Epithelial cell of proximal tubule (primary cell): Measurements from ENCODE around the gene DHRSX. TPM values are rescaled to one million over a fixed set of nuclear protein-coding genes. Genes with fewer than 3 reads are reported as not detected.
"Not testable (repeated sequence)": the region's sequence is repeated elsewhere in the genome, so short reads cannot be mapped to it uniquely, and the experiment has no call there.

ENCODE experiments used
- DNase-seq: peaks from one replicate; pipeline ENCODE4 v3.0.0-alpha.2; 2011; ENCODE audit warnings: low read depth
- H3K4me3 ChIP-seq: 2 replicates; pipeline ENCODE4 v1.5.1; 2011; ENCODE audit warnings: low read depth, mild to moderate bottlenecking, low read length
- total RNA-seq: library from RNA; depleted of rRNA; stranded (reverse); fragments of >200 nt; gene quantifications from 2 replicates; pipeline ENCODE4 v1.2.3, GENCODE V29; 2015
- TF ChIP-seq, protein P1 (sequence below): conservative IDR thresholded peaks from 2 replicates; pipeline ENCODE4 v1.5.1; 2012; ENCODE audit warnings: low read depth, mild to moderate bottlenecking, low read length

DHRSX gene
- total RNA-seq, 1 donor from 2014 or later, result 22.8 TPM

DNA sequence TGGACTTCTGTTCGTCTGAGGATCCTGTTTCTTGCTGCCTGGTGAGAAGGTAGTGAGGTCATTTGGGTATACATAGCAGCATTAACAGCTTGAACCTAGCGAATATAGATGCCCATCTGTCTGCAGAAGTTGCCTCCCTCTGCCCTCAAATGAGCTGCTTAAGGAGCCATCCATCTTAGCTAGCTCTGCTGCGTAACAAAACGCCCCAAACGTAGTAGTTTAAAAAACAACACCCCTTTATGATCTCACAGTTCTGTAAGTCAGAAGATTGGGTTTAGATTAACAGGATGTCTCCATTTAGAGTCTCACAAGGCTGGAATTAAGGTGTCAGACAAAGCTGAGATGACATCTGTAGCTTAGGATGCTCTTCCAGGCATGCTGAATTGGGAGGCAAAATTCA lies 185.3 kb downstream of the DHRSX start:
- DNase-seq, result no peak
- H3K4me3 ChIP-seq, result no peak overlapping the region
- TF ChIP-seq, protein P1, sequence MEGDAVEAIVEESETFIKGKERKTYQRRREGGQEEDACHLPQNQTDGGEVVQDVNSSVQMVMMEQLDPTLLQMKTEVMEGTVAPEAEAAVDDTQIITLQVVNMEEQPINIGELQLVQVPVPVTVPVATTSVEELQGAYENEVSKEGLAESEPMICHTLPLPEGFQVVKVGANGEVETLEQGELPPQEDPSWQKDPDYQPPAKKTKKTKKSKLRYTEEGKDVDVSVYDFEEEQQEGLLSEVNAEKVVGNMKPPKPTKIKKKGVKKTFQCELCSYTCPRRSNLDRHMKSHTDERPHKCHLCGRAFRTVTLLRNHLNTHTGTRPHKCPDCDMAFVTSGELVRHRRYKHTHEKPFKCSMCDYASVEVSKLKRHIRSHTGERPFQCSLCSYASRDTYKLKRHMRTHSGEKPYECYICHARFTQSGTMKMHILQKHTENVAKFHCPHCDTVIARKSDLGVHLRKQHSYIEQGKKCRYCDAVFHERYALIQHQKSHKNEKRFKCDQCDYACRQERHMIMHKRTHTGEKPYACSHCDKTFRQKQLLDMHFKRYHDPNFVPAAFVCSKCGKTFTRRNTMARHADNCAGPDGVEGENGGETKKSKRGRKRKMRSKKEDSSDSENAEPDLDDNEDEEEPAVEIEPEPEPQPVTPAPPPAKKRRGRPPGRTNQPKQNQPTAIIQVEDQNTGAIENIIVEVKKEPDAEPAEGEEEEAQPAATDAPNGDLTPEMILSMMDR, result no peak

DNA sequence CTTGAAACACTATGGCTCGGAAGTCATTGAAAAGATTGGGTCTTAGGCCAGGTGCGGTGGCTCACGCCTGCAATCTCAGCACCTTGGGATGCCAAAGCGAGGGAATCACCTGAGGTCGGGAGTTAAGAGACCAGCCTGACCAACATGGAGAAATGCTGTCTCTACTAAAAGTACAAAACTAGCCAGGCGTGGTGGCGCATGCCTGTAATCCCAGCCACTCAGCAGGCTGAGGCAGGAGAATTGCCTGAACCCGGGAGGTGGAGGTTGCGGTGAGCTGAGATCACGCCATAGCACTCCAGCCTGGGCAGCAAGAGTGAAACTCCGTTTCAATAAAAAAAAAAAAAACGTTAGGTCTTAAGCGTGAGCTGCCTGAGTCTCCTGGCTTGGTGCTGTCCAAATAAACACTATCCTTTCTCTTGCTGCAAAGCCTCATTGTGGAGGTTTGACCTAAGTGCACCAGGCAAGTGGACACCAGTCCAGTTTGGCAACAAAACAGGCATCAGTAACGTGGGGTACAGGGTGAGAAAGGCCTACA lies 185.9 kb downstream of the DHRSX start:
- DNase-seq, result no peak
- no peak overlapping the region for H3K4me3 ChIP-seq
- TF ChIP-seq, protein P1, result no peak

DNA sequence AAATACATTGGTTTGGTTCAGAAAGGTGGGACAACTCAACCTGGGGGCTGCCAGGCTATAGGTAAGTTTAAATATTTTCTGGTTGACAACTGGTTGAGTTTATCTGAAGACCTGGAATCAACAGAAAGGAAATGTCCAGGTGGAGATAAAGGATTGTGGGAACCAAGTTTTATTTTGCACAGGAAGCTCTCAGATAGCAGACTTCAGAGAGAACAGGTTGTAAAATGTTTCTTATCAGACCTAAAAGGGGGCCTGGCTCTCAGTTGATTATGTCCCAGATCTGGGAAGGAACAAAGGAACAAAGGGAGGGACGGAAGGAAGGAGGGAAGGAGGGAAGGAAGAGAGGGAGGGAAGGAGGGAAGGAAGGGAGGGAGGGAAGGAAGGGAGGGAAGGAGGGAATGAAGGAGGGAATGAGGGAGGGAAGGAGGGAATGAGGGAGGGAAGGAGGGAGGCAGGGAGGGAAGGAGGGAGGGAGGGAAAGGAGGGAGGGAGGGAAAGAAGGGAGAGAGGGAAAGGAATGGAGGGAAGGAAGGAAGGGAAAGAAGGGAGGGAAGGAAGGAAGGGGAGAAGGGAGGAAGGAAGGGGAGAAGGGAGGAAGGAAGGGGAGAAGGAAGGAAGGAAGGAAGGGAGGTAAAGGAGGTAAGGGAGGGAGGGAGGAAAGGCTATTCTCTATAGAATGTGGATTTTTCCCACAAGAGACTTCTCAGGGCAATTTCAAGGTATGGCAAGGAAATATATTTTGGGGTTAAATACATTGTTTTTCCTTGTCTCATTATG lies 186.7 kb downstream of the DHRSX start:
- TF ChIP-seq, protein P1, result no peak
- DNase-seq, result no peak

DNA sequence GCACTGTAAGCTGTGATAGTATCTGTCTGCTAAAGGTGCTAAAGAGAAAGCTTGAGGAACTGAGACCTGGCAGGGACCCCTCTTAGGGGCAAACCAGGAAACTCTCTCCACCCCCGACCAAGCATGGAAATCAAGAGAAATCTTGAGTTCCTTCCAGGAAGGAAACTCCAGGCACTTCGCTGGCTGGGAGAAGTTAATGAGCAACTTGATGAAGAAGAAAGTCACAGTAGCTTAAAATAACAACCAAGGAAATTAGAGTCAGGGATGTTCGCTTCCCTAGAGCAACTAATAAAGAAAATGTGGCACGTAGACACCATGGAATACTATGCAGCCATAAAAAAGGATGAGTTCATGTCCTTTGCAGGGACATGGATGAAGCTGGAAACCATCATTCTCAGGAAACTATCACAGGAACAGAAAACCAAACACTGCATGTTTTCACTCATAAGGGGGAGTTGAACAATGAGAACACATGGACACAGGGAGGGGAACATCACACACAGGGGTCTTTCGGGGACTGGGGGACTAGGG lies 188.7 kb downstream of the DHRSX start:
- DNase-seq, H3K4me3 ChIP-seq: not testable (repeated sequence)

More for the DNA sequence above, 186.7 kb downstream of the DHRSX start:
- H3K4me3 ChIP-seq, result no peak overlapping the region

DNA sequence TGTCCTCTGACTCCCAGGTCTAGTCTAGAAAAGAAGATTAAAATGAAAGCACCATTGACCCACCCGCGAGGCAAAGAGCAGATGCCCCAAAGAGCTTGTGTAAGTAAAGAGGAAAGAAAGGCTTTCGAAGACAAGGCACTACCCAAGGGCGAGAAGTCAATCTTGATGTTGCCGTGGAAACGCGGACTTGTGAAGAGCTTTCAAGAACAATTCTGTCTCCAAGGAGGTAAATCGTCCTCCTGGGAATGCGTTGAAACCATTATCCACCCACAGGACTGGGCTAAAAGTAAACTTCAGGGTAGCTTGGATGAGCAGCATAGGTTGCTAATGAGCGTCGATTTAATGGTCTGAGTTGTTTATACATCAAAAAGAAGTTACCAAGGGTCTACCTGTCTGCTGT lies 189.3 kb downstream of the DHRSX start:
- H3K4me3 ChIP-seq, result no peak overlapping the region
- TF ChIP-seq, protein P1, result no peak
- DNase-seq, result no peak

DNA sequence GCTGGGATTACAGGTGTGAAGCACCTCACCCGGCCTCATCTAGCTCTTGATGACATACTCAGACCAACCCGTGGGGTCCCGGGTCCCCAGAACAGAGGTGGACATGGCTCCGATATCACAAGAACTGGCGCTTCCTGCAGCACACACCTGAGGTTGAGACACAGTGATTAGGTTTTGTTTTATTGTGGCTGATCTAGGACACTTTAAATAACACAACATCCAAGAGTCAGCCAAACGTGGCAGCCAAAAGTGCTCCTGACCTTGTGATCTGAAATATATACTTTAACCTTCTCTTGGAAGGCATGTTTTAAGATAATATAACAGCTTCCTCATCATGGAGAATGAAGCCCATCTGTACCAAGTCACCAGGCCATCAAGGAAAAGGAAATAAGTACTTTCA lies 198.9 kb downstream of the DHRSX start:
- no peak overlapping the region for H3K4me3 ChIP-seq
- no peak for DNase-seq
- TF ChIP-seq, protein P1, result no peak

DNA sequence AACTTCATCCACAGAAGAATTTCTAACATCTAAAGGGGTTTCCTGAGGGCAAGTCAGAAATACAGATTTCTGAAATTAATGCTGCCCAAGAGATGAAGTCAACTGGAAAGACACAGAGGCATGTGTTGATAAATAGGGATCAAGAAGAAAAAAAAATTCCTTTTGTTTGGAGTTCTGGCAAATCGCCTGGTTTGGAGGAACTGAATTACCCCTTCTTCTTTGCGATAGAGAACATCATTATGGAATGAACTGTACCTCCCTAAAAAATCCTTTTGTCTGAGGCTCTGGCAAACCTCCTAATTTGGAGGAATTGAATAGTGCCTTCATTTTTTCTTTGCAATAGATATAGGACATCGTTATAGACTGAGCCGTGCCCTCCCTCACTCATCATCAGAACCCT lies 200.9 kb downstream of the DHRSX start:
- DNase-seq, result no peak

More for the DNA sequence above, 200.9 kb downstream of the DHRSX start:
- no peak overlapping the region for H3K4me3 ChIP-seq
- TF ChIP-seq, protein P1, result no peak
